Fibroblast of mammary gland (primary cell): ENCODE data around the gene ATRNL1.

Experiments
- DNase-seq: peaks from one replicate; pipeline ENCODE4 v3.0.0-alpha.2; 2010; ENCODE audit warnings: low read depth
- H3K4me3 ChIP-seq: 2 replicates; pipeline ENCODE4 v1.5.1; 2011; ENCODE audit warnings: low read depth, mild to moderate bottlenecking, low read length, moderate library complexity; ENCODE audit not compliant: control insufficient read depth
- CTCF ChIP-seq: conservative IDR thresholded peaks from 2 replicates; pipeline ENCODE4 v1.5.1; 2011; ENCODE audit warnings: low read depth, low read length, inconsistent platforms; ENCODE audit not compliant: control insufficient read depth, insufficient read depth

ATRNL1 gene

DNA sequence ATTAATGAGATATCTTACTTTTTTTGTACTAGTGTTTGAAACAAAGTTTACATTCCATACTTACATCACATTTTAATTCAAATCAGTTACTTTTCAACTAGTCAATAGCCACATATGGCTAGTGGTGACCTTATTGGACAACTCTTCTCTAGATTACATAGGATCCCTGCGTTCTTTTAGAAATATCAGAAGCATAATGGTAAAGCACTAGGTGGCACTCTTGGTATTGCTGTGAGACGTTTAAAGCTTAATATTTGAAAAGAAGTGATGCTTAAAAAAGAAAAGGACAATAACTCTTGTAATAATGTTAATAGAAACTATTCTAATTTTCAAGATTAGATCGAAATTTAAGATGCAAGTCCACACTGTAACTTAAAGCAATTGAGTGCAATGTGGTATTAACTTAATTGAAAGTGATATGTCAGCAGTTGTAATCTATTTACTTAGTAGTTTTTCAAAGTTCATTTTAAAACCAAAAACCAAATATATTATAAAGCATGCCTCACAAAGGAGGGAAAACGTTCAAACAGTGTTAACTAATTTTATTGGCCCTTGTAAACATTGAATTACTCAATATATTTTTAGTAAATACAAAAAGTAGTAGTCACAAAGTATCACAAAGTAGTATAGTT, 339.1 kb downstream of the ATRNL1 start:
- peak; percentile 7 for DNase-seq
- TF ChIP-seq CTCF: peak; percentile 24

GRCh38 chr10:115436999-115437398, 343.8 kb downstream of the ATRNL1 start:
- TF ChIP-seq CTCF: no peak
- H3K4me3 ChIP-seq: no peak overlapping the region
- DNase-seq: no peak

More for the DNA sequence above, 339.1 kb downstream of the ATRNL1 start:
- no peak overlapping the region for H3K4me3 ChIP-seq

DNA sequence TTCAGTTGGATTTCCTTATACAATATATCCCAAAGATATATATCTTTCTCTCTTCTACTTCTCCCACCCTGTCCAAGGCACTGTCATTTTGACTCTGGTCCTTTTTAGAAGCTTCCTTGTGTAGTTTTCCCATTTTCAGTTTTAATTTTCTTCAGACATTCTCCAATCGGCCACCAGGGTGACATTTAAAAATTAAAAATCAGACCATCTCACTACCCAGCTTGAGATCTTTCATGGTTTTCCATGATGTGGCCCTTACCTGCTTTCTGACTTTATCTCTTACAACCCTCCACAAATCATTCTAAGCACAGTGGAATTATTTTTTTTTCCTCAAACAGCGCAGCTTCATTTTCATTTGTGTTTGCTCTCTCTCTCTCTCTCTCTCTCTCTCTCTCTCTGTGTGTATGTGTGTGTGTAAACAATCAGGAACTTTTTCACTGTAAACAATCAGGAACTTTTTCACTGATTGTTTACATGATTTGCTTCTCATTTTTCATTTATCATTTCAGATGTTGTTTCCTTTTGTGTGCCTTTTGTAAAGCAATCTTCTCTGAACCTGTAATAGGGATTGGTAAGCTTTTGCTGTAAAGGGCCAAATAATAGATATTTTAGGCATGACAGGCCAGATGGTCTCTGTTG, 348.9 kb downstream of the ATRNL1 start:
- no peak for TF ChIP-seq CTCF
- DNase-seq: no peak
- no peak overlapping the region for H3K4me3 ChIP-seq

GRCh38 chr10:115456812-115457211, 363.6 kb downstream of the ATRNL1 start:
- DNase-seq: no peak
- no peak overlapping the region for H3K4me3 ChIP-seq
- TF ChIP-seq CTCF: no peak

GRCh38 chr10:115483294-115483693, 390.1 kb downstream of the ATRNL1 start:
- no peak for TF ChIP-seq CTCF
- no peak for DNase-seq
- H3K4me3 ChIP-seq: no peak overlapping the region

- H3K4me3 ChIP-seq: no peak overlapping the region
- DNase-seq: no peak
- no peak for TF ChIP-seq CTCF
These were observed 398.5 kb downstream of the ATRNL1 start for GRCh38 chr10:115491526-115492140.
